ENCODE results near the gene CDKL1. TPM values are rescaled to one million over a fixed set of nuclear protein-coding genes. Genes with fewer than 3 reads are reported as not detected.

Gene CDKL1
- total RNA-seq, 2 donors from 2014 or later = 16.2 to 36.2 TPM

GRCh38 chr14:50423529-50423928 is 26.8 kb upstream of the CDKL1 start:
- no peaks in the 10 kb centered on the region for H3K27me3 ChIP-seq
- no peak overlapping the region for H3K4me3 ChIP-seq
- no peaks in the 10 kb centered on the region for H3K9me3 ChIP-seq
- intact Hi-C loops (cut with DNase I) = no loop called here
- TF ChIP-seq, protein P1, sequence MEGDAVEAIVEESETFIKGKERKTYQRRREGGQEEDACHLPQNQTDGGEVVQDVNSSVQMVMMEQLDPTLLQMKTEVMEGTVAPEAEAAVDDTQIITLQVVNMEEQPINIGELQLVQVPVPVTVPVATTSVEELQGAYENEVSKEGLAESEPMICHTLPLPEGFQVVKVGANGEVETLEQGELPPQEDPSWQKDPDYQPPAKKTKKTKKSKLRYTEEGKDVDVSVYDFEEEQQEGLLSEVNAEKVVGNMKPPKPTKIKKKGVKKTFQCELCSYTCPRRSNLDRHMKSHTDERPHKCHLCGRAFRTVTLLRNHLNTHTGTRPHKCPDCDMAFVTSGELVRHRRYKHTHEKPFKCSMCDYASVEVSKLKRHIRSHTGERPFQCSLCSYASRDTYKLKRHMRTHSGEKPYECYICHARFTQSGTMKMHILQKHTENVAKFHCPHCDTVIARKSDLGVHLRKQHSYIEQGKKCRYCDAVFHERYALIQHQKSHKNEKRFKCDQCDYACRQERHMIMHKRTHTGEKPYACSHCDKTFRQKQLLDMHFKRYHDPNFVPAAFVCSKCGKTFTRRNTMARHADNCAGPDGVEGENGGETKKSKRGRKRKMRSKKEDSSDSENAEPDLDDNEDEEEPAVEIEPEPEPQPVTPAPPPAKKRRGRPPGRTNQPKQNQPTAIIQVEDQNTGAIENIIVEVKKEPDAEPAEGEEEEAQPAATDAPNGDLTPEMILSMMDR (IDR thresholded peaks at IDR 0.05) = no peak
- H3K9ac ChIP-seq (ENCODE audit: low read depth in 2 of 2, low read length in 2 of 2) = no peak overlapping the region
- no peaks in the 10 kb centered on the region for H3K36me3 ChIP-seq
- no peaks in the 10 kb centered on the region for H3K4me1 ChIP-seq
- DNase-seq = no peak
- H3K27ac ChIP-seq = no peak overlapping the region

DNA sequence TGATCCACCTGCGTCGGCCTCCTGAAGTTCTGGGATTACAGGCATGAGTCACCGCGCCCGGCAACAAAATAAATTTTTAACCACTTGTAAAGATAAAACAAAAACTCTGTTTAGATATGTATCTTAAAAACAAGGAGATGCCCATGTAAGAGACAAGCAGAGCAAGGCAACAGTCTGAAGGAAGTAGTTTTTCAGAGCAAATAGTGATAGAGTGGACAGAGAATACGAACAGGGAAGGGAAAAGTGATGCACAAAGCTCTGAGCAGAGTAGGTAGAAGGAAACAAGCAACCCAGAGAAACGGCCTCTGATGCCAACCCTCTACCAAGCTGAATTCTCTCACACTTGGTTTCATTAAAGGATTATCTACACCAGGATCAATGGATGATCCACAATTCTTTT is 24.8 kb upstream of the CDKL1 start:
- H3K36me3 ChIP-seq = no peaks in the 10 kb centered on the region
- DNase-seq = no peak
- no peaks in the 10 kb centered on the region for H3K4me1 ChIP-seq
- intact Hi-C loops (cut with DNase I) = no loop called here
- H3K27ac ChIP-seq = no peak overlapping the region
- H3K9ac ChIP-seq (ENCODE audit: low read depth in 2 of 2, low read length in 2 of 2) = no peak overlapping the region
- H3K4me3 ChIP-seq = no peak overlapping the region
- H3K27me3 ChIP-seq = no peaks in the 10 kb centered on the region
- no peaks in the 10 kb centered on the region for H3K9me3 ChIP-seq
- TF ChIP-seq, protein P1 (IDR thresholded peaks at IDR 0.05) = no peak

GRCh38 chr14:50417853-50418252 is 21.2 kb upstream of the CDKL1 start:
- intact Hi-C loops (cut with DNase I) = no loop called here
- Histone ChIP-seq H3K4me1 (no peaks in the 10 kb centered on the region), H3K9me3 (no peaks in the 10 kb centered on the region), H3K27ac (no peak overlapping the region), H3K4me3 (no peak overlapping the region), H3K27me3 (no peaks in the 10 kb centered on the region), H3K9ac (ENCODE audit: low read depth in 2 of 2, low read length in 2 of 2) (no peak overlapping the region), H3K36me3 (no peaks in the 10 kb centered on the region)
- no peak for DNase-seq
- TF ChIP-seq, protein P1 (IDR thresholded peaks at IDR 0.05) = no peak

GRCh38 chr14:50410921-50411320 is 14.2 kb upstream of the CDKL1 start:
- Histone ChIP-seq H3K36me3 (no peaks in the 10 kb centered on the region), H3K9ac (ENCODE audit: low read depth in 2 of 2, low read length in 2 of 2) (no peak overlapping the region), H3K27ac (no peak overlapping the region), H3K9me3 (no peaks in the 10 kb centered on the region), H3K27me3 (no peaks in the 10 kb centered on the region), H3K4me1 (no peaks in the 10 kb centered on the region), H3K4me3 (no peak overlapping the region)
- intact Hi-C loops (cut with DNase I) = no loop called here
- no peak for DNase-seq
- TF ChIP-seq, protein P1 (IDR thresholded peaks at IDR 0.05) = no peak

- H3K27me3 ChIP-seq = no peaks in the 10 kb centered on the region
- H3K36me3 ChIP-seq = no peaks in the 10 kb centered on the region
- intact Hi-C loops (cut with DNase I) = no loop called here
- TF ChIP-seq, protein P1 (IDR thresholded peaks at IDR 0.05) = no peak
- no peaks in the 10 kb centered on the region for H3K9me3 ChIP-seq
- H3K27ac ChIP-seq = no peak overlapping the region
- no peak overlapping the region for H3K9ac ChIP-seq (ENCODE audit: low read depth in 2 of 2, low read length in 2 of 2)
- no peaks in the 10 kb centered on the region for H3K4me1 ChIP-seq
- H3K4me3 ChIP-seq = no peak overlapping the region
- no peak for DNase-seq
These were observed 13.4 kb upstream of the CDKL1 start for GRCh38 chr14:50410071-50410470.

Measured in colonic mucosa (tissue), 4 donors.